H1 (cell line): Measurements from ENCODE around the gene SP4. TPM values are rescaled to one million over a fixed set of nuclear protein-coding genes. Genes with fewer than 3 reads are reported as not detected.

Experiments
- CTCF ChIA-PET: fragments of 300-600 bp; sonication (Branson Sonifier 250); formaldehyde crosslinking; loops from one replicate; lab custom pipeline; 2021; ENCODE audit not compliant: partially characterized antibody; lab: Charles Lee
- POLR2A ChIA-PET: fragments of 300-600 bp; sonication (Branson Sonifier 250); formaldehyde crosslinking; loops from one replicate; lab custom pipeline; 2021; ENCODE audit warnings: inconsistent platforms; ENCODE audit not compliant: partially characterized antibody; lab: Charles Lee
- DNase-seq, 2 experiments: peaks; one replicate each; pipeline versions ENCODE4 v3.0.0 to v3.0.0-alpha.2; 2010 to 2022; ENCODE audit warnings: low spot score in 2 of 2, low read depth in 1 of 2, mixed read lengths in 1 of 2
- FAIRE-seq: peaks from 2 replicates; lab custom pipeline; 2011; peaks lifted over from hg19 to GRCh38; lab: Jason Lieb, UNC
- H2AFZ ChIP-seq: 2 replicates; pipeline ENCODE4 v1.8.1; 2012; ENCODE audit warnings: low read length, inconsistent platforms
- H2AK5ac ChIP-seq: 2 replicates; pipeline ENCODE4 v1.6.1; 2013; ENCODE audit warnings: low read depth, low read length
- H2BK120ac ChIP-seq: replicated peaks from 2 replicates; pipeline ENCODE3; 2013; ENCODE audit warnings: low read depth, low read length, inconsistent platforms
- H2BK12ac ChIP-seq: 2 replicates; pipeline ENCODE4 v1.6.1; 2013; ENCODE audit warnings: low read depth, low read length
- H2BK15ac ChIP-seq: 2 replicates; pipeline ENCODE4 v1.6.1; 2013; ENCODE audit warnings: low read length
- H2BK20ac ChIP-seq: 2 replicates; pipeline ENCODE4 v1.6.1; 2013; ENCODE audit warnings: low read length
- H2BK5ac ChIP-seq: 2 replicates; pipeline ENCODE4 v1.6.1; 2013; ENCODE audit warnings: low read depth, low read length
- H3K14ac ChIP-seq: 2 replicates; pipeline ENCODE4 v1.6.1; 2013; ENCODE audit warnings: inconsistent platforms; ENCODE audit not compliant: insufficient read length
- H3K18ac ChIP-seq: 2 replicates; pipeline ENCODE4 v1.6.1; 2013; ENCODE audit warnings: low read length; ENCODE audit errors: extremely low read depth
- H3K23ac ChIP-seq: 2 replicates; pipeline ENCODE4 v1.6.1; 2013; ENCODE audit warnings: inconsistent platforms; ENCODE audit not compliant: insufficient read length
- H3K23me2 ChIP-seq: 2 replicates; pipeline ENCODE4 v1.6.1; 2013; ENCODE audit warnings: low read depth, low read length
- H3K27ac ChIP-seq: 2 replicates; pipeline ENCODE4 v1.6.1; 2011; ENCODE audit warnings: low read depth, low read length, inconsistent platforms
- H3K27me3 ChIP-seq, 4 experiments: replicated peaks in 1 of 4; 1 replicate in 1 of 4; 2 replicates in 3 of 4; pipeline versions ENCODE4 v1.6.1 to v1.8.1; 2011 to 2013; ENCODE audit warnings: low read length in 3 of 4, mild to moderate bottlenecking in 3 of 4, inconsistent platforms in 2 of 4, mixed read lengths in 2 of 4, moderate library complexity in 1 of 4; ENCODE audit not compliant: control insufficient read depth in 3 of 4, insufficient read depth in 3 of 4; ENCODE audit errors: extremely low read depth in 1 of 4
- H3K36me3 ChIP-seq, 4 experiments: 2 replicates each; pipeline versions ENCODE4 v1.6.1 to v1.8.1; 2011 to 2013; ENCODE audit warnings: mild to moderate bottlenecking in 4 of 4, low read length in 3 of 4, moderate library complexity in 2 of 4, control low read depth in 1 of 4, inconsistent platforms in 1 of 4; ENCODE audit not compliant: insufficient read depth in 4 of 4, control insufficient read depth in 2 of 4
- H3K4ac ChIP-seq: replicated peaks from 2 replicates; pipeline ENCODE3; 2013; ENCODE audit warnings: low read length, low read depth, mixed read lengths, inconsistent platforms; ENCODE audit not compliant: insufficient read length
- H3K4me1 ChIP-seq, 4 experiments: replicated peaks in 1 of 4; 1 replicate in 1 of 4; 2 replicates in 3 of 4; pipeline versions ENCODE4 v1.6.1 to v1.8.1; 2011 to 2013; ENCODE audit warnings: low read length in 3 of 4, inconsistent platforms in 2 of 4, mixed read lengths in 1 of 4; ENCODE audit not compliant: insufficient read depth in 4 of 4, control insufficient read depth in 3 of 4
- H3K4me2 ChIP-seq, 2 experiments: 2 replicates each; pipeline versions ENCODE4 v1.6.1 to v1.8.1; 2011 to 2013; ENCODE audit warnings: low read depth in 2 of 2, low read length in 2 of 2, control low read depth in 1 of 2, inconsistent platforms in 1 of 2, mild to moderate bottlenecking in 1 of 2; ENCODE audit not compliant: insufficient read depth in 1 of 2
- H3K4me3 ChIP-seq, 4 experiments: fragments of 200-600, 300-600 bp in 1 of 4; sonication (generic), shearing (Covaris generic), sonication (Bioruptor Twin) in 1 of 4; 2 replicates each; pipeline versions ENCODE4 v1.5.1 to v1.8.1; 2011 to 2016; ENCODE audit warnings: low read length in 4 of 4, low read depth in 3 of 4, control low read depth in 2 of 4, inconsistent platforms in 2 of 4, mild to moderate bottlenecking in 2 of 4, mixed read lengths in 1 of 4, moderate library complexity in 1 of 4; ENCODE audit not compliant: insufficient read depth in 2 of 4; ENCODE audit errors: extremely low read depth in 1 of 4
- H3K56ac ChIP-seq: replicated peaks from 2 replicates; pipeline ENCODE3; 2013; ENCODE audit warnings: low read depth, mild to moderate bottlenecking, mixed read lengths, low read length, inconsistent platforms; ENCODE audit not compliant: insufficient read length
- H3K79me1 ChIP-seq: 2 replicates; pipeline ENCODE4 v1.6.1; 2013; ENCODE audit warnings: low read depth, low read length, control low read depth
- H3K79me2 ChIP-seq, 2 experiments: 2 replicates each; pipeline versions ENCODE4 v1.6.1 to v1.8.1; 2012 to 2013; ENCODE audit warnings: low read length in 2 of 2, mild to moderate bottlenecking in 2 of 2, inconsistent platforms in 1 of 2; ENCODE audit not compliant: insufficient read depth in 2 of 2, control insufficient read depth in 1 of 2
- H3K9ac ChIP-seq, 4 experiments: replicated peaks in 1 of 4; 1 replicate in 1 of 4; 2 replicates in 3 of 4; pipeline versions ENCODE4 v1.6.1 to v1.8.1; 2011 to 2013; ENCODE audit warnings: low read depth in 3 of 4, low read length in 3 of 4, control low read depth in 2 of 4, mild to moderate bottlenecking in 2 of 4, moderate library complexity in 2 of 4, inconsistent platforms in 1 of 4; ENCODE audit errors: extremely low read depth in 1 of 4
- H3K9me3 ChIP-seq, 2 experiments: 2 replicates each; pipeline versions ENCODE4 v1.6.1 to v1.8.1; 2012 to 2013; ENCODE audit warnings: mild to moderate bottlenecking in 2 of 2, moderate library complexity in 2 of 2, control low read depth in 1 of 2, inconsistent platforms in 1 of 2, low read depth in 1 of 2, low read length in 1 of 2, mixed read lengths in 1 of 2; ENCODE audit not compliant: insufficient read depth in 2 of 2
- H4K20me1 ChIP-seq, 2 experiments: replicated peaks in 1 of 2; 2 replicates each; pipeline versions ENCODE3 to v1.8.1; 2011 to 2013; ENCODE audit warnings: inconsistent platforms in 2 of 2, low read length in 2 of 2, mild to moderate bottlenecking in 1 of 2; ENCODE audit not compliant: insufficient read depth in 2 of 2, control insufficient read depth in 1 of 2
- H4K5ac ChIP-seq: 2 replicates; pipeline ENCODE4 v1.6.1; 2013; ENCODE audit warnings: low read length, low read depth, mixed read lengths, inconsistent platforms; ENCODE audit not compliant: insufficient read length
- H4K8ac ChIP-seq: 2 replicates; pipeline ENCODE4 v1.8.0; 2013; ENCODE audit warnings: mild to moderate bottlenecking, moderate library complexity, low read length, inconsistent platforms; ENCODE audit not compliant: insufficient read depth; ENCODE audit errors: extremely low read depth
- H4K91ac ChIP-seq: replicated peaks from 2 replicates; pipeline ENCODE3; 2013; ENCODE audit warnings: low read length, mixed read lengths, inconsistent platforms; ENCODE audit not compliant: insufficient read length
- SUZ12 ChIP-seq: fragments of 200-600 bp; sonication (generic); IDR thresholded peaks from 2 replicates; pipeline ENCODE4 v1.6.1; 2012; ENCODE audit warnings: mild to moderate bottlenecking, inconsistent platforms, low read length, moderate library complexity, mixed read lengths
- WGBS, 2 experiments: shearing (Covaris generic) in 1 of 2; methylation state at CpG; one replicate each; pipeline versions ENCODE4 v1.1.6 to v1.1.7; 2013 to 2015; ENCODE audit warnings: low lambda C conversion rate in 2 of 2, mixed read lengths in 2 of 2, inconsistent platforms in 1 of 2, low coverage in 1 of 2, missing lambda C conversion rate in 1 of 2; ENCODE audit not compliant: insufficient replicate concordance in 2 of 2, insufficient coverage in 1 of 2, insufficient read length in 1 of 2; ENCODE audit errors: extremely low coverage in 1 of 2, missing lambda C conversion rate in 1 of 2; 5-methylcytosine and 5-hydroxymethylcytosine counted together
- polyA plus RNA-seq, 7 experiments: library from polyadenylated mRNA; depleted of rRNA in 3 of 7; stranded (reverse) in 5 of 7; unstranded in 2 of 7; fragments of >200 nt in 5 of 7; fragments of 200-250 nt in 2 of 7; gene quantifications; 1 replicate in 5 of 7; 2 replicates in 1 of 7; 4 replicates in 1 of 7; pipeline versions ENCODE4 v1.2.1 to v1.2.3, GENCODE V29; 2011 to 2013; ENCODE audit warnings: missing spikeins in 2 of 7, mixed read lengths in 2 of 7
- total RNA-seq: library from RNA; stranded (reverse); fragmentation: NEBNext Ultra II Directional; extraction: Animal tissue kit (Norgen Biotek cat#: 25700); gene quantifications from 2 replicates; pipeline ENCODE4 v1.2.1, GENCODE V29; 2021

Gene SP4
- total and polyA plus RNA-seq, 2 of the 8 experiments (the other 6 are each of a cell fraction or from before 2014, with no cell fraction given), result 10.0 to 24.0 TPM

DNA sequence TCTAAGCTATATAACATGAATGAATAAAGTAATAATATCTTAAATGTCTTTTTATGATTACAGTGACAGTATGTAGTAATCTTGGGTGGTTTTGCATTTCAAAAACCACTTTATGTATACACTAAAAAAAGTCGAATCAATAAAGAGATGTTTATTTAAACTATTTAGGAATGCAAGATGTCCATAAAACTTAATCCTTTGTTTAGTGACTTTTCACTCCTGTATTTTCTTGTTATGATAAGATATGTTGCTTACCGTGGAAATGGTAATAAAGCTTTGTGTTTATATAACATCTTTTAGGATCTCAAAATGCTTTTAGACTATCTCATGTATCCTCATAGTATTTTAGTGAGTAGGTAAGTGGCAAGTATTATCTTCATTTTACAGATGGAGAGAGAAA lies 48.5 kb downstream of the SP4 start:
- ChIA-PET POLR2A (no interaction called here), CTCF (no interaction called here)
- Histone ChIP-seq H3K18ac (no peak overlapping the region), H3K4me2 (no peak overlapping the region), H2BK120ac (no peak overlapping the region), H3K9ac (no peak overlapping the region), H3K27ac (no peak overlapping the region), H4K5ac (no peak overlapping the region), H3K23ac (no peak overlapping the region), H3K9me3 (no peaks in the 10 kb centered on the region), H3K79me2 (peaks cover 0 to 42% of the 10 kb centered on the region in 2 experiments; a peak in 2 of 4 replicates), H3K4ac (no peak overlapping the region), H4K8ac (no peak overlapping the region), H3K23me2 (peaks cover 3% of the 10 kb centered on the region; the same call in 1 of the 2 replicates), H3K14ac (no peak overlapping the region), H3K79me1 (0 out of 2 replicates have a peak, but pooled peaks cover 3% of the 10 kb centered on the region), H3K36me3 (peaks cover 0 to 11% (median 2%) of the 10 kb centered on the region in 4 experiments; a peak in 2 of 8 replicates), H3K4me3 (no peak overlapping the region), H2BK15ac (no peak overlapping the region), H2AK5ac (no peak overlapping the region), H3K27me3 (no peaks in the 10 kb centered on the region), H3K4me1 (peaks cover 0 to 11% (median 2%) of the 10 kb centered on the region in 4 experiments; a peak in 3 of 7 replicates), H2BK5ac (no peak overlapping the region), H4K20me1 (peaks cover 0 to 1% of the 10 kb centered on the region in 2 experiments), H2BK20ac (no peak overlapping the region), H3K56ac (no peak overlapping the region), H4K91ac (no peak overlapping the region), H2BK12ac (no peak overlapping the region), H2AFZ (no peak overlapping the region)
- no peak for FAIRE-seq
- DNase-seq, result no peak
- WGBS, 2 experiments, result 95% methylated on average over 2 of the region's 2 CpGs; no CpG with 5 or more reads in 1 of the 2 experiments
- TF ChIP-seq SUZ12, result no peak
